GM10266 (cell line): ENCODE data around the gene SNAPC4.

ENCODE experiments used
- DNase-seq: peaks from one replicate; pipeline ENCODE4 v3.0.0; 2012; ENCODE audit errors: extremely low spot score
- CTCF ChIP-seq: IDR thresholded peaks from 2 replicates; pipeline ENCODE4 v1.5.1; 2012; ENCODE audit warnings: mild to moderate bottlenecking, low read depth; ENCODE audit not compliant: control insufficient read depth, insufficient read depth; ENCODE audit errors: missing control alignments

The SNAPC4 gene

DNA sequence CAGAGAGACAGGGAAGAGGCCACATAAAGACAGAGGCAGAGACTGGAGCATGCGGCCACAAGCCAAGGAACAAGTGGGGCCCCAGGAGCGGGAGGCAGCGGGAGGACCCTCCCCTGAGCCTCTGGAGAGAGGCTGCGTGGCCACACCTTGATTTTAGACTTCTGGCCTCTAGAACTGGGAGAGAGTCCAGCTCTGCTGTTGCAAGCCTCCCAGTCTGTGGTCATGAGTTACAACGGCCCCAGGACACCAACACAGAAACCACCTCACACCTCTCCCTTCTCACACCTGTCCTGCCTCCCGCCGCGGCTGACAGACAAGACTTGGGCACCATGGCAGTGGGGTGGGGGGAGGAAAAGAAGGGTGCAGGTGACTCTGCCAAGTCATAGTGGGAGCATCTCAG is 37.5 kb upstream of the SNAPC4 start:
- DNase-seq, result no peak
- TF ChIP-seq CTCF, result no peak

- TF ChIP-seq CTCF, result no peak
- no peak for DNase-seq
Observed at GRCh38 chr9:136436055-136436634, 36.2 kb upstream of the SNAPC4 start.

DNA sequence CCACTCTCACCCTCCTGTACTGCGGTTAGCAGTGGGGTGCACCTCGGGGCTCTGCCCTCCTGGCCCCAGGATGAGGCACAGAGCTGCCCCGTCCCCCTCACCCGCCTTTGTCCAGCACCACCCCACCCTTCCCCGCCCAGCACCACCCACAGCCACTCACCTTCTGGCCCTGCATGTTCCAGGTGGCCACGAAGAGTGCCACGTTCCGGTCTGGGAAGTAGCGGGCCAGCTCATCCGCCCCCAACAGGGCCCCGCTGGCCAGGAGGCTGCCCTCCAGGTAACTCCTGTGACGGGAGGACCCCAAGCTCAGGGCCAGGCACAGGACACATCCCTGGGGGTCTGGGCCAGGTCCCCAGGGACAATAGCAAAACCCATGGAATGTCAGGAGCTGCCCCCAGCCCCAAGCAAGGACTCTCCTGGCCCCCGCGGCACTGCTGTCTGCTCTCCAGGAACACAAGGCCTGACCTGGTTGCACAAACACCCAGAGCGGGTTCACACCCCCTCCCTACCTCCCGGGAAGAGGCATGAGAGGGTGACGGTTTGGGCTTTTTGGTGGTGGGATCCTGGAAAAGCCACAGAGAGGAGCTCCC is 34.7 kb upstream of the SNAPC4 start:
- TF ChIP-seq CTCF, result no peak

GRCh38 chr9:136433849-136434579 is 34.0 kb upstream of the SNAPC4 start:
- no peak for DNase-seq
- no peak for TF ChIP-seq CTCF

More for the DNA sequence above, 34.7 kb upstream of the SNAPC4 start:
- no peak for DNase-seq

- no peak for TF ChIP-seq CTCF
Observed at GRCh38 chr9:136433043-136433715, 33.2 kb upstream of the SNAPC4 start.

DNA sequence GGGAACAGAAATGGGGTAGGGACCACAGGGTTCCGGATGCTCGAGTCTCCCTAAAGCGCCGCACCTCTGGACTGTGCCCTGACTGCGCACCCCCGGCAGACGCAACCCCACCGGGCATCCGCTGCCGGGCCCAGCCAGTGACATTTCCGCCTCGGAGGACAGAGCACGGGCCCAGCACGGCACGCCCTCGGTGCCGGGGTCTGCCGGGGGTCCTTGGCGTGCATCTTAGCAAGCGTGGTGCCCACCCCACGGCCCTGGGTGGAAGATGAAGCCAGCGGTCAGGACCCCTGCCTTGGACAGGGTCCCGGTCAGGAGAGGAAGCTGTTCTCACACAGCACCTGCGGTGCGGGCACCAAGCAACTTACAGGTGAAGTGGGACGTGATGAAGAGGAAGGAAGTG is 32.6 kb upstream of the SNAPC4 start:
- no peak for TF ChIP-seq CTCF
- DNase-seq, result no peak

More at GRCh38 chr9:136433043-136433715, 33.2 kb upstream of the SNAPC4 start:
- no peak for DNase-seq

- no peak for DNase-seq
Observed at GRCh38 chr9:136431782-136432350, 31.9 kb upstream of the SNAPC4 start.

More at GRCh38 chr9:136431782-136432350, 31.9 kb upstream of the SNAPC4 start:
- no peak for TF ChIP-seq CTCF
